ENCODE data around the gene PNPLA4.

The PNPLA4 gene

GRCh38 chrX:7852166-7852565 lies 75.0 kb downstream of the PNPLA4 start:
- no peaks in the 10 kb centered on the region for H3K36me3 ChIP-seq (ENCODE audit: insufficient read depth, low read length)
- H3K4me3 ChIP-seq (ENCODE audit: low read length): no peak overlapping the region
- no peak overlapping the region for H3K27ac ChIP-seq (ENCODE audit: low read depth, low read length)
- no peaks in the 10 kb centered on the region for H3K4me1 ChIP-seq (ENCODE audit: insufficient read depth, low read length)
- H3K27me3 ChIP-seq (ENCODE audit: insufficient read depth, low read length): no peaks in the 10 kb centered on the region
- no peak overlapping the region for H3K9ac ChIP-seq (ENCODE audit: low read depth, low read length)
- 31% methylated on average over 1 of the region's 1 CpG for WGBS
- no peaks in the 10 kb centered on the region for H3K9me3 ChIP-seq (ENCODE audit: insufficient read depth, low read depth, low read length)
